HepG2 (cell line): ENCODE results near the gene PTPRH. TPM values are rescaled to one million over a fixed set of nuclear protein-coding genes. Genes with fewer than 3 reads are reported as not detected.

ENCODE experiments used
- ATF1 ChIP-seq: IDR thresholded peaks from 2 replicates; pipeline ENCODE4 v1.6.1; 2016; ENCODE audit warnings: mild to moderate bottlenecking, control low read depth
- BORCS8-MEF2B ChIP-seq: sonication (generic); formaldehyde crosslinking; IDR thresholded peaks from 2 replicates; pipeline ENCODE4 v1.8.0; 2022; ENCODE audit warnings: mild to moderate bottlenecking, missing genetic modification reagents
- EP300 ChIP-seq, 3 experiments: sonication (generic) in 1 of 3; formaldehyde crosslinking in 1 of 3; IDR thresholded peaks; 2 replicates each; pipeline versions ENCODE4 v1.5.1 to v1.6.1; 2011 to 2020; ENCODE audit warnings: low read depth in 2 of 3, low read length in 2 of 3, borderline replicate concordance in 1 of 3, improper control_type of control experiment in 1 of 3, mild to moderate bottlenecking in 1 of 3, missing genetic modification reagents in 1 of 3, moderate library complexity in 1 of 3
- KDM5B ChIP-seq: sonication (generic); formaldehyde crosslinking; IDR thresholded peaks from 2 replicates; pipeline ENCODE4 v1.4.0; 2020; ENCODE audit warnings: missing genetic modification reagents, mild to moderate bottlenecking, borderline replicate concordance
- NCOA1 ChIP-seq: sonication (generic); formaldehyde crosslinking; IDR thresholded peaks from 2 replicates; pipeline ENCODE4 v1.9.0; 2021; ENCODE audit warnings: missing genetic modification reagents
- NRL ChIP-seq: sonication (generic); formaldehyde crosslinking; IDR thresholded peaks from 2 replicates; pipeline ENCODE4 v1.5.0; 2020; ENCODE audit warnings: missing genetic modification reagents, mild to moderate bottlenecking, moderate library complexity, borderline replicate concordance
- POLR2A ChIP-seq, 2 experiments: IDR thresholded peaks; 2 replicates each; pipeline ENCODE4 v1.6.1; 2011; ENCODE audit warnings: low read depth in 2 of 2, low read length in 2 of 2, mild to moderate bottlenecking in 1 of 2, moderate library complexity in 1 of 2; ENCODE audit not compliant: insufficient read depth in 1 of 2
- RORA ChIP-seq: sonication (generic); formaldehyde crosslinking; IDR thresholded peaks from 2 replicates; pipeline ENCODE4 v1.5.0; 2020; ENCODE audit warnings: mild to moderate bottlenecking, missing genetic modification reagents, moderate library complexity
- RXRB ChIP-seq: IDR thresholded peaks from 2 replicates; pipeline ENCODE4 v1.6.1; 2016; ENCODE audit warnings: borderline replicate concordance, missing genetic modification reagents, missing compliant biosample characterization
- TBX3 ChIP-seq: fragments of 450-650 bp; IDR thresholded peaks from 2 replicates; pipeline ENCODE4 v1.6.1; 2017; ENCODE audit warnings: antibody characterized with exemption, mild to moderate bottlenecking, inconsistent platforms, borderline replicate concordance
- U2AF2 ChIP-seq: fragments of 200-400 bp; formaldehyde crosslinking; IDR thresholded peaks from 2 replicates; pipeline ENCODE4 v1.6.1; 2017; ENCODE audit warnings: low read depth, mild to moderate bottlenecking, low read length
- ZNF274 ChIP-seq: sonication (generic); formaldehyde crosslinking; IDR thresholded peaks from 2 replicates; pipeline ENCODE4 v1.5.1; 2020; ENCODE audit warnings: mild to moderate bottlenecking, missing genetic modification reagents
- ZNF30 ChIP-seq: sonication (generic); formaldehyde crosslinking; IDR thresholded peaks from 2 replicates; pipeline ENCODE4 v1.5.0; 2020; ENCODE audit warnings: mild to moderate bottlenecking, missing genetic modification reagents
- ZNF484 ChIP-seq: sonication (generic); formaldehyde crosslinking; IDR thresholded peaks from 2 replicates; pipeline ENCODE4 v1.5.1; 2020; ENCODE audit warnings: mild to moderate bottlenecking, low read depth, missing genetic modification reagents, borderline replicate concordance
- ZNF547 ChIP-seq: sonication (generic); formaldehyde crosslinking; IDR thresholded peaks from 2 replicates; pipeline ENCODE4 v1.5.1; 2020; ENCODE audit warnings: mild to moderate bottlenecking, missing genetic modification reagents
- ZNF776 ChIP-seq: sonication (generic); formaldehyde crosslinking; IDR thresholded peaks from 2 replicates; pipeline ENCODE4 v1.4.0; 2020; ENCODE audit warnings: mild to moderate bottlenecking, missing genetic modification reagents
- ZNF790 ChIP-seq: sonication (generic); formaldehyde crosslinking; IDR thresholded peaks from 2 replicates; pipeline ENCODE4 v1.8.0; 2022; ENCODE audit warnings: missing genetic modification reagents, mild to moderate bottlenecking, borderline replicate concordance
- ZSCAN12 ChIP-seq: sonication (generic); formaldehyde crosslinking; IDR thresholded peaks from 2 replicates; pipeline ENCODE4 v1.9.0; 2021; ENCODE audit warnings: mild to moderate bottlenecking, missing genetic modification reagents
- polyA plus RNA-seq, 8 experiments: library from polyadenylated mRNA; depleted of rRNA in 3 of 8; stranded (reverse) in 7 of 8; unstranded in 1 of 8; fragments of >200 nt; fragmentation: Illumina TruSeq in 4 of 8; extraction: Trizol in 4 of 8; gene quantifications; 2 replicates each; pipeline versions ENCODE4 v1.2.1 to v1.2.3, GENCODE V29; 2011 to 2016; ENCODE audit warnings: low read depth in 4 of 8, missing spikeins in 1 of 8, mixed read lengths in 1 of 8; ENCODE audit not compliant: insufficient read depth in 1 of 8
- total RNA-seq, 5 experiments: library from RNA; depleted of rRNA; stranded (reverse); fragments of >200 nt; fragmentation: Illumina TruSeq; extraction: Trizol; gene quantifications; 2 replicates each; pipeline ENCODE4 v1.2.3, GENCODE V29; 2016; ENCODE audit warnings: low read depth in 1 of 5
- TF ChIP-seq, protein P1 (sequence below): sonication (generic); formaldehyde crosslinking; IDR thresholded peaks from 2 replicates; pipeline ENCODE4 v1.5.0; 2020; ENCODE audit warnings: mild to moderate bottlenecking, missing genetic modification reagents
- TF ChIP-seq, protein P2 (sequence below): sonication (generic); formaldehyde crosslinking; IDR thresholded peaks from 2 replicates; pipeline ENCODE4 v1.8.1; 2023; ENCODE audit warnings: mild to moderate bottlenecking, missing genetic modification reagents
- TF ChIP-seq, protein P3 (sequence below): sonication (generic); formaldehyde crosslinking; conservative IDR thresholded peaks from 2 replicates; pipeline ENCODE4 v1.4.0; 2020; ENCODE audit warnings: missing genetic modification reagents
- TF ChIP-seq, protein P4 (sequence below): IDR thresholded peaks from 2 replicates; pipeline ENCODE4 v1.6.1; 2016; ENCODE audit warnings: control low read depth

The PTPRH gene
- total and polyA plus RNA-seq, 2 of the 13 experiments (the other 11 are each of a cell fraction or from before 2014, with no cell fraction given): 14.7 to 125 TPM

DNA sequence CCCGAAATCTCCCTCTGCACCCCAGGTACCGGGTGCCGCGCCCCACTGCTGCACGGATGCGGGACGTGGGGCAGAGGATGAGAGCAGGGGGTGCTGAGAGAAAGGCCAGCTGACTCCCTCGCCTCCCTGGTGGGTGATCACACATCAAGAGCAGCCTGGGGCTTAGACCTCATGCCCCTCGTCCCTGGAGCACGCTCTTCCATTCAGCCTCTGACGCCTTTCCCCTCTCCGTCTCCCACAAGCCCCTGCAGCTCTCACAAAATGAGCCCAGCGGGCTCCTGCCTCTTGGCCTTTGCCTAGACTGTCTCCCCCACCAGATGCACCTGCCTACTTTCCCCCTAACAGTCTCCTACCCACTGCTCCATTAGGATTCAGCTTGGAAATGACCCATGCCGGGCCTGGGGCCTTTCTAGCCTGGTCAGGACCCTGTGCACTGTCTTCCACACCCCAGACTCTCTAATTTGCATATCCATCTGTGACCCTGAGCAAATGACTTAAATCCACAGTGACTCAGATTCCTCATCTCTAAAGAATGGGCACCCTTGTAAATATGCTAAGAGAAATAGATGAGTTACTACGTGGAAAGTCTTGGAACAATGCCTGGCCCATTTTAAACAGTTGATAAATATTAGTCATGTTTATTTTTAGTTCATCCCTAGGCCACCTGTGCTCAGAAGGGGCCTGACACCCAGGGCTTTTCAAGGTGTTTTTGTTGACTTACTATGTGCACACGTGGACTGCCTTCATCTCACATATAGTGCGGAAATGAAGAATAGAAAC is 582 bp upstream of the PTPRH start (continued):
- TF ChIP-seq EP300 (IDR thresholded peaks at IDR 0.05; ENCODE audit: low read depth in 2 of 2, low read length in 2 of 2): peak in 1 of 2 experiments; percentile 16; a peak in 1 of 4 replicates
- peak; percentile 39; the same call in 1 of the 2 replicates for TF ChIP-seq EP300 (CRISPR knock-in tag; IDR thresholded peaks at IDR 0.05; ENCODE audit: borderline replicate concordance)
- TF ChIP-seq, protein P1, sequence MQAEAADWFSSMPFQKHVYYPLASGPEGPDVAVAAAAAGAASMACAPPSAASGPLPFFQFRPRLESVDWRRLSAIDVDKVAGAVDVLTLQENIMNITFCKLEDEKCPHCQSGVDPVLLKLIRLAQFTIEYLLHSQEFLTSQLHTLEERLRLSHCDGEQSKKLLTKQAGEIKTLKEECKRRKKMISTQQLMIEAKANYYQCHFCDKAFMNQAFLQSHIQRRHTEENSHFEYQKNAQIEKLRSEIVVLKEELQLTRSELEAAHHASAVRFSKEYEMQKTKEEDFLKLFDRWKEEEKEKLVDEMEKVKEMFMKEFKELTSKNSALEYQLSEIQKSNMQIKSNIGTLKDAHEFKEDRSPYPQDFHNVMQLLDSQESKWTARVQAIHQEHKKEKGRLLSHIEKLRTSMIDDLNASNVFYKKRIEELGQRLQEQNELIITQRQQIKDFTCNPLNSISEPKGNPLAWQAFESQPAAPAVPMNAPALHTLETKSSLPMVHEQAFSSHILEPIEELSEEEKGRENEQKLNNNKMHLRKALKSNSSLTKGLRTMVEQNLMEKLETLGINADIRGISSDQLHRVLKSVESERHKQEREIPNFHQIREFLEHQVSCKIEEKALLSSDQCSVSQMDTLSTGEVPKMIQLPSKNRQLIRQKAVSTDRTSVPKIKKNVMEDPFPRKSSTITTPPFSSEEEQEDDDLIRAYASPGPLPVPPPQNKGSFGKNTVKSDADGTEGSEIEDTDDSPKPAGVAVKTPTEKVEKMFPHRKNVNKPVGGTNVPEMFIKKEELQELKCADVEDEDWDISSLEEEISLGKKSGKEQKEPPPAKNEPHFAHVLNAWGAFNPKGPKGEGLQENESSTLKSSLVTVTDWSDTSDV (CRISPR knock-in tag): 0 out of 2 replicates have a peak, but pooled peaks have one; percentile 63
- peak; percentile 82 for TF ChIP-seq ZNF776 (CRISPR knock-in tag)
- TF ChIP-seq ZNF790 (CRISPR knock-in tag): no peak; the same call in 1 of the 2 replicates
- TF ChIP-seq, protein P2, sequence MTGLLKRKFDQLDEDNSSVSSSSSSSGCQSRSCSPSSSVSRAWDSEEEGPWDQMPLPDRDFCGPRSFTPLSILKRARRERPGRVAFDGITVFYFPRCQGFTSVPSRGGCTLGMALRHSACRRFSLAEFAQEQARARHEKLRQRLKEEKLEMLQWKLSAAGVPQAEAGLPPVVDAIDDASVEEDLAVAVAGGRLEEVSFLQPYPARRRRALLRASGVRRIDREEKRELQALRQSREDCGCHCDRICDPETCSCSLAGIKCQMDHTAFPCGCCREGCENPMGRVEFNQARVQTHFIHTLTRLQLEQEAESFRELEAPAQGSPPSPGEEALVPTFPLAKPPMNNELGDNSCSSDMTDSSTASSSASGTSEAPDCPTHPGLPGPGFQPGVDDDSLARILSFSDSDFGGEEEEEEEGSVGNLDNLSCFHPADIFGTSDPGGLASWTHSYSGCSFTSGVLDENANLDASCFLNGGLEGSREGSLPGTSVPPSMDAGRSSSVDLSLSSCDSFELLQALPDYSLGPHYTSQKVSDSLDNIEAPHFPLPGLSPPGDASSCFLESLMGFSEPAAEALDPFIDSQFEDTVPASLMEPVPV (CRISPR knock-in tag): peak; percentile 27; the same call in 1 of the 2 replicates
- TF ChIP-seq, protein P3, sequence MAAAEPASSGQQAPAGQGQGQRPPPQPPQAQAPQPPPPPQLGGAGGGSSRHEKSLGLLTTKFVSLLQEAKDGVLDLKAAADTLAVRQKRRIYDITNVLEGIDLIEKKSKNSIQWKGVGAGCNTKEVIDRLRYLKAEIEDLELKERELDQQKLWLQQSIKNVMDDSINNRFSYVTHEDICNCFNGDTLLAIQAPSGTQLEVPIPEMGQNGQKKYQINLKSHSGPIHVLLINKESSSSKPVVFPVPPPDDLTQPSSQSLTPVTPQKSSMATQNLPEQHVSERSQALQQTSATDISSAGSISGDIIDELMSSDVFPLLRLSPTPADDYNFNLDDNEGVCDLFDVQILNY (CRISPR knock-in tag): no peak
- peak; percentile 28; the same call in 1 of the 2 replicates for TF ChIP-seq ZNF274
- no peak for TF ChIP-seq RORA (CRISPR knock-in tag)
- peak; percentile 76; the same call in 1 of the 2 replicates for TF ChIP-seq BORCS8-MEF2B (CRISPR knock-in tag)
- peak; percentile 88; the same call in 1 of the 2 replicates for TF ChIP-seq NRL (CRISPR knock-in tag)
- no peak for TF ChIP-seq ZNF30
- no peak for TF ChIP-seq NCOA1 (CRISPR knock-in tag)
- TF ChIP-seq U2AF2: no peak
- peak; percentile 61; the same call in 1 of the 2 replicates for TF ChIP-seq TBX3
- TF ChIP-seq RXRB (CRISPR knock-in tag): no peak
- peak; percentile 86; the same call in 1 of the 2 replicates for TF ChIP-seq KDM5B (CRISPR knock-in tag)
- TF ChIP-seq POLR2A (IDR thresholded peaks at IDR 0.05; ENCODE audit: insufficient read depth in 1 of 2, low read depth in 2 of 2, low read length in 2 of 2): peak in 1 of 2 experiments; percentile 30; a peak in 2 of 4 replicates
- TF ChIP-seq ZNF547 (CRISPR knock-in tag): no peak; the same call in 1 of the 2 replicates
- TF ChIP-seq, protein P4, sequence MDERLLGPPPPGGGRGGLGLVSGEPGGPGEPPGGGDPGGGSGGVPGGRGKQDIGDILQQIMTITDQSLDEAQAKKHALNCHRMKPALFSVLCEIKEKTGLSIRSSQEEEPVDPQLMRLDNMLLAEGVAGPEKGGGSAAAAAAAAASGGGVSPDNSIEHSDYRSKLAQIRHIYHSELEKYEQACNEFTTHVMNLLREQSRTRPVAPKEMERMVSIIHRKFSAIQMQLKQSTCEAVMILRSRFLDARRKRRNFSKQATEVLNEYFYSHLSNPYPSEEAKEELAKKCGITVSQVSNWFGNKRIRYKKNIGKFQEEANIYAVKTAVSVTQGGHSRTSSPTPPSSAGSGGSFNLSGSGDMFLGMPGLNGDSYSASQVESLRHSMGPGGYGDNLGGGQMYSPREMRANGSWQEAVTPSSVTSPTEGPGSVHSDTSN (CRISPR knock-in tag): no peak
- peak; percentile 72; the same call in 1 of the 2 replicates for TF ChIP-seq ZNF484 (CRISPR knock-in tag)
- TF ChIP-seq ZSCAN12 (CRISPR knock-in tag): no peak
- no peak for TF ChIP-seq ATF1
